Fibroblast of mammary gland (primary cell): Measurements from ENCODE around the gene WDR55.
"Not testable (repeated sequence)": the region's sequence is repeated elsewhere in the genome, so short reads cannot be mapped to it uniquely, and the experiment has no call there.

Experiments used
- DNase-seq: peaks from one replicate; pipeline ENCODE4 v3.0.0-alpha.2; 2010; ENCODE audit warnings: low read depth
- H3K4me3 ChIP-seq: 2 replicates; pipeline ENCODE4 v1.5.1; 2011; ENCODE audit warnings: low read depth, mild to moderate bottlenecking, low read length, moderate library complexity; ENCODE audit not compliant: control insufficient read depth
- TF ChIP-seq, protein P1 (sequence below): conservative IDR thresholded peaks from 2 replicates; pipeline ENCODE4 v1.5.1; 2011; ENCODE audit warnings: low read depth, low read length, inconsistent platforms; ENCODE audit not compliant: control insufficient read depth, insufficient read depth

Gene WDR55

DNA sequence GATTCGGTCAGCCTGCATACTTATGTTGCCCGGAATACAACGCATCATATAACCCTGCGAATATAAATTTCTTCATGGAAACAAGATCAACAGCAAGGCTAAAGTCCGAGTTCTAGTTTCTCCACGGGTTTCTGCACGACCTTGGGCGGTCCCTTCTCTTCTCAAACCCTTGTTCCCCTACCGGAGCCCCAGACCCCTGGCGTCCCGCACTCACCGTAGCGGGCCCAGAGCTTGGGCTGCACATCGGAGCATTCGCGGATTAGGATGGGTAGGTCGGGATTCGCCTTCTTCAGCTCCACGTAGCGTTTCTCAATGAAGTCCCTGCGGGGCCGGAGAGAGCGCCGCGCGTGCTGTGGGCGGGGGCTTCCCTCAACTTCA is 17.7 kb upstream of the WDR55 start:
- TF ChIP-seq, protein P1, sequence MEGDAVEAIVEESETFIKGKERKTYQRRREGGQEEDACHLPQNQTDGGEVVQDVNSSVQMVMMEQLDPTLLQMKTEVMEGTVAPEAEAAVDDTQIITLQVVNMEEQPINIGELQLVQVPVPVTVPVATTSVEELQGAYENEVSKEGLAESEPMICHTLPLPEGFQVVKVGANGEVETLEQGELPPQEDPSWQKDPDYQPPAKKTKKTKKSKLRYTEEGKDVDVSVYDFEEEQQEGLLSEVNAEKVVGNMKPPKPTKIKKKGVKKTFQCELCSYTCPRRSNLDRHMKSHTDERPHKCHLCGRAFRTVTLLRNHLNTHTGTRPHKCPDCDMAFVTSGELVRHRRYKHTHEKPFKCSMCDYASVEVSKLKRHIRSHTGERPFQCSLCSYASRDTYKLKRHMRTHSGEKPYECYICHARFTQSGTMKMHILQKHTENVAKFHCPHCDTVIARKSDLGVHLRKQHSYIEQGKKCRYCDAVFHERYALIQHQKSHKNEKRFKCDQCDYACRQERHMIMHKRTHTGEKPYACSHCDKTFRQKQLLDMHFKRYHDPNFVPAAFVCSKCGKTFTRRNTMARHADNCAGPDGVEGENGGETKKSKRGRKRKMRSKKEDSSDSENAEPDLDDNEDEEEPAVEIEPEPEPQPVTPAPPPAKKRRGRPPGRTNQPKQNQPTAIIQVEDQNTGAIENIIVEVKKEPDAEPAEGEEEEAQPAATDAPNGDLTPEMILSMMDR = no peak
- H3K4me3 ChIP-seq = peak overlapping the region; percentile 95
- no peak for DNase-seq

DNA sequence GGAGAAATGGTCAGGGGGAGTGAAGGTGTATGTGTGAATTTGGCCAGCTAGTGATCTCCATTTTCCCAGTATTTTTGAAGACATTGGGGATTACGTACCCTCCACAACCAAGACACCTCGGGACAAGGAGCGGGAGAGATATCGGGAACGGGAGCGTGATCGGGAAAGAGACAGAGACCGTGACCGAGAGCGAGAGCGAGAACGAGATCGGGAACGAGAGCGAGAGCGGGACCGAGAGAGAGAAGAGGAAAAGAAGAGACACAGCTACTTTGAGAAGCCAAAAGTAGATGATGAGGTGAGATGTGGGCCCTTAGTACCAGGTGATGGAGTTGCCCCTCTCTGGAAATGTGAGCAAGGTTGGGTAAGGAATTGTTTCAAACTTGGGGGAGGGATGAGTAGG is 5.8 kb upstream of the WDR55 start:
- TF ChIP-seq, protein P1 = no peak
- DNase-seq = no peak

GRCh38 chr5:140660371-140660770 is 4.3 kb upstream of the WDR55 start:
- not testable (repeated sequence) for H3K4me3 ChIP-seq, DNase-seq

More for the DNA sequence above, 5.8 kb upstream of the WDR55 start:
- H3K4me3 ChIP-seq = no peak overlapping the region

GRCh38 chr5:140664030-140664358 is 710 bp upstream of the WDR55 start:
- peak overlapping the region; percentile 98 for H3K4me3 ChIP-seq
- DNase-seq = no peak
- TF ChIP-seq, protein P1 = no peak

DNA sequence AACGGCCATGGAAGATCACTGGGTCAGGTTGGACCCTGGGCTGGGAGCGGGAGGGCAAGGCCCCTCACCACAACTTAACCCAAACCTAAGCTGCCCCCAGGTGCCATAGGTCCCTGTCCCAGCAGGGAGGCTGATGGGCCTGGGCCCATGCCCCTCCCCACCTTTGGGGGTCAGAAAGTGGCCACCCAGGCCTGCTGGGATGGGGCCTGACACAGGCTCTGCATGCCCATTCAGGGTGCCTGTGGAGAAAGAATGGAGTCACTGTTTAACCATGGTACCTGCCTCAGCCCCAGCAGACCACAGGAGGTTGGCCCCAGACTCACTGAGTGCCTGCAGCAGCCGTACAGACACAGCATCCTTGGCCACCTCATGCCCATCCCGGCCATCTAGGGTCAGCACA is 6.3 kb downstream of the WDR55 start:
- not testable (repeated sequence) for H3K4me3 ChIP-seq, DNase-seq

GRCh38 chr5:140671472-140672125 is 6.9 kb downstream of the WDR55 start:
- H3K4me3 ChIP-seq = no peak overlapping the region
- DNase-seq = no peak
- TF ChIP-seq, protein P1 = no peak

DNA sequence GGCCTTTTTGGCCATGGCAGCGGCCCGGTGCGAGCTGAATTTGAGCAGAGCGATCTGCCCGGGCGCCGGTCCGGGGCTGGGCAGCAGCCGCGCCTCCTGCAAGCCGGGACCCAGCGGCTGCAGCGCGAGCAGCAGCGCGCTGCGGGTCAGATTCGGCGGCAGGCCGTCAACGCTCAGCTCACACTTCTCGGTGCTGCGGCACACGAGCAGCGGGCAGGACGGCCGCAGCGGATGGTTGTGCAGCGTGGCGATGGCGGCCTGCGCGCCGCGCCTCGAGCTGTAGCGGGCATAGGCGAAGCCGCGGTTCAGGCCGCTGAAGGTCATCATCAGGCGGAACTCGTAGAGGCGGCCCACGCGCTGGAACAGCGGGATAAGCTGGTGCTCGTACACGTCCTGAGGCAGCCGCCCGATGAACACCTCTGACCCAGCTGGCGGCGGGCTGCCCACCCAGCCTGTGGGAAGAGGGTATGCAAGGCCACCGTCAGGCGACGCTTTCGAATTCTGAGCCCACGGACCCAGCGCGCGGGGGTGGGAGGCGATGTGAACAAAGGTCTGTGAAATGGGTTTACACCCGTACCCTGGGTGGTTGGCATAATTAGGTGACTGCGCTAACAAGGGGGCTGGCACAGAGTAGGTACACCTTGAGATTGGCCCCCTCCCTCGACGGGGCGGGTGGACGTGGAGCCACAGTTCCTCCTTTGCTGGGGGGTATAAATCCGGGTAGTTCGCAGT is 7.9 kb downstream of the WDR55 start:
- TF ChIP-seq, protein P1 = no peak
- peak overlapping the region; percentile 1 for H3K4me3 ChIP-seq
- peak; percentile 23 for DNase-seq
